B cell (primary cell): Measurements from ENCODE around the gene PSMA1. TPM values are rescaled to one million over a fixed set of nuclear protein-coding genes. Genes with fewer than 3 reads are reported as not detected.

Source experiments
- ATAC-seq: fragments of 200-7000 bp; cut with Tn5 transposase; one replicate; pipeline ENCODE4 v1.10.0; 2021; ENCODE audit warnings: low read depth, mild to moderate bottlenecking, moderate number of reproducible peaks, moderate library complexity
- CTCF ChIA-PET: fragments of 350-600 bp; sonication (Branson Sonifier 250); formaldehyde crosslinking; loops from one replicate; lab custom pipeline; 2021; ENCODE audit warnings: antibody characterized with exemption, inconsistent platforms; lab: Charles Lee
- POLR2A ChIA-PET: fragments of 350-600 bp; sonication (Branson Sonifier 250); formaldehyde crosslinking; loops from one replicate; lab custom pipeline; 2021; ENCODE audit warnings: antibody characterized with exemption; lab: Charles Lee
- DNase-seq: peaks from one replicate; pipeline ENCODE4 v3.0.0; 2013
- H2AFZ ChIP-seq: 2 replicates; pipeline ENCODE4 v1.6.1; 2012; ENCODE audit warnings: mild to moderate bottlenecking, low read depth, low read length; ENCODE audit not compliant: insufficient read depth, poor library complexity, severe bottlenecking
- H3K27ac ChIP-seq, 2 donors: 1 replicate in 1 of 2; 2 replicates in 1 of 2; pipeline ENCODE4 v1.5.1; 2012 to 2013; ENCODE audit warnings: low read length in 2 of 2, mild to moderate bottlenecking in 2 of 2, moderate library complexity in 1 of 2
- H3K27me3 ChIP-seq, 4 experiments: fragments of 200-600 bp in 1 of 4; sonication (generic) in 1 of 4; replicated peaks in 1 of 4; 1 replicate in 2 of 4; 2 replicates in 2 of 4; pipeline versions ENCODE4 v1.6.1 to v1.7.0; 2013 to 2016; ENCODE audit warnings: low read length in 3 of 4, mild to moderate bottlenecking in 2 of 4, mixed read lengths in 1 of 4, moderate library complexity in 1 of 4; ENCODE audit not compliant: insufficient read depth in 4 of 4, control insufficient read depth in 3 of 4; ENCODE audit errors: control extremely low read depth in 1 of 4
- H3K36me3 ChIP-seq, 2 experiments: replicated peaks in 1 of 2; 1 replicate in 1 of 2; 2 replicates in 1 of 2; pipeline versions ENCODE4 v1.6.1 to v1.7.1; 2013; ENCODE audit warnings: low read length in 1 of 2; ENCODE audit not compliant: insufficient read depth in 2 of 2, control insufficient read depth in 1 of 2; ENCODE audit errors: control extremely low read depth in 1 of 2, extremely low read depth in 1 of 2
- H3K4me1 ChIP-seq, 2 donors: fragments of 200-600 bp in 1 of 2; sonication (generic) in 1 of 2; 1 replicate in 1 of 2; 2 replicates in 1 of 2; pipeline versions ENCODE4 v1.5.1 to v1.6.1; 2013 to 2017; ENCODE audit warnings: low read length in 2 of 2; ENCODE audit not compliant: control insufficient read depth in 2 of 2, insufficient read depth in 2 of 2
- H3K4me2 ChIP-seq: replicated peaks from 2 replicates; pipeline ENCODE3; 2012; ENCODE audit warnings: mild to moderate bottlenecking, low read depth, low read length; ENCODE audit not compliant: poor library complexity, severe bottlenecking
- H3K4me3 ChIP-seq, 5 experiments: fragments of 200-600 bp in 1 of 5; sonication (generic) in 1 of 5; 1 replicate in 3 of 5; 2 replicates in 2 of 5; pipeline versions ENCODE4 v1.5.1 to v1.7.0; 2011 to 2016; ENCODE audit warnings: low read length in 4 of 5, mild to moderate bottlenecking in 4 of 5, low read depth in 2 of 5, control low read depth in 1 of 5, moderate library complexity in 1 of 5; ENCODE audit not compliant: insufficient read depth in 1 of 5; ENCODE audit errors: control extremely low read depth in 1 of 5, extremely low read depth in 1 of 5
- H3K79me2 ChIP-seq: fragments of 200-600 bp; sonication (generic); one replicate; pipeline ENCODE4 v1.6.0; 2016; ENCODE audit warnings: low read length; ENCODE audit not compliant: control insufficient read depth, insufficient read depth
- H3K9ac ChIP-seq: fragments of 200-600 bp; sonication (generic); 2 replicates; pipeline ENCODE4 v1.6.1; 2017; ENCODE audit warnings: mild to moderate bottlenecking, low read length, moderate library complexity
- H3K9me3 ChIP-seq, 3 donors: one replicate each; pipeline versions ENCODE4 v1.6.1 to v1.7.1; 2013; ENCODE audit warnings: low read length in 2 of 3; ENCODE audit not compliant: control insufficient read depth in 2 of 3, insufficient read depth in 1 of 3; ENCODE audit errors: control extremely low read depth in 1 of 3
- H4K20me1 ChIP-seq: 2 replicates; pipeline ENCODE4 v1.6.0; 2012; ENCODE audit warnings: mild to moderate bottlenecking, low read length; ENCODE audit not compliant: insufficient read depth, control insufficient read depth, poor library complexity, severe bottlenecking
- H3K27ac Mint-ChIP-seq: one replicate; pipeline ENCODE4 v1.8.0; 2021; ENCODE audit warnings: mixed read lengths
- H3K27me3 Mint-ChIP-seq: one replicate; pipeline ENCODE4 v1.8.0; 2021; ENCODE audit warnings: mixed read lengths
- H3K4me1 Mint-ChIP-seq: one replicate; pipeline ENCODE4 v1.8.0; 2021; ENCODE audit warnings: mixed read lengths
- H3K4me3 Mint-ChIP-seq: one replicate; pipeline ENCODE4 v1.8.0; 2021; ENCODE audit warnings: mixed read lengths
- H3K9me3 Mint-ChIP-seq: one replicate; pipeline ENCODE4 v1.8.0; 2022; ENCODE audit warnings: mixed read lengths; ENCODE audit not compliant: insufficient read depth
- CTCF ChIP-seq: fragments of 200-600 bp; IDR thresholded peaks from one replicate; pipeline ENCODE4 v1.8.0; 2022; ENCODE audit warnings: antibody characterized with exemption, mild to moderate bottlenecking
- EZH2 ChIP-seq: IDR thresholded peaks from 2 replicates; pipeline ENCODE4 v1.6.1; 2012; ENCODE audit warnings: borderline replicate concordance, low read depth, mild to moderate bottlenecking, moderate library complexity, low read length; ENCODE audit not compliant: insufficient read depth, poor library complexity, severe bottlenecking
- WGBS: methylation state at CpG from one replicate; pipeline ENCODE4 v1.1.5; 2013; ENCODE audit warnings: missing lambda C conversion rate; ENCODE audit not compliant: insufficient coverage; 5-methylcytosine and 5-hydroxymethylcytosine counted together
- intact Hi-C: fragments of 100-400 bp; cut with micrococcal nuclease; formaldehyde crosslinking; loops from one replicate; pipeline ENCODE4 v1.10.0; 2022
- polyA plus RNA-seq: library from polyadenylated mRNA; depleted of rRNA; stranded (reverse); fragments of >200 nt; gene quantifications from 2 replicates; pipeline ENCODE4 v1.2.3, GENCODE V29; 2012
- total RNA-seq, 2 donors: library from RNA; stranded (reverse); fragments of 120-200 nt in 1 of 2; gene quantifications; 1 replicate in 1 of 2; 2 replicates in 1 of 2; pipeline versions ENCODE4 v1.2.3 to v1.2.4, GENCODE V29; 2013 to 2022

Gene PSMA1
- total and polyA plus RNA-seq, 2 donors (not counting 1 experiment from before 2014, with no cell fraction given), result 91.4 to 123 TPM

GRCh38 chr11:14471127-14471526 is 49.1 kb downstream of the PSMA1 start:
- intact Hi-C loops, result no loop called here
- no peaks in the 10 kb centered on the region for H3K27me3 ChIP-seq
- no peak overlapping the region for H2AFZ ChIP-seq
- H3K9me3 ChIP-seq, result no peaks in the 10 kb centered on the region
- peaks cover 31 to 92% of the 10 kb centered on the region in 2 experiments for H3K36me3 ChIP-seq
- ChIA-PET POLR2A (no interaction called here), CTCF (interaction anchor here (1.6 to 2.1 kb wide), 2 partner anchors 15 to 171 kb away, joined by 3 to 10 read pairs; no protein-coding TSS in a partner anchor)
- H3K4me2 ChIP-seq, result no peak overlapping the region
- DNase-seq (no peak), ATAC-seq (no peak)
- H3K4me1 ChIP-seq, result no peaks in the 10 kb centered on the region
- H3K27ac ChIP-seq, result no peak overlapping the region
- H3K9ac ChIP-seq, result no peak overlapping the region
- Mint-ChIP-seq H3K27me3 (no peaks in the 10 kb centered on the region), H3K4me3 (no peak overlapping the region), H3K27ac (no peak overlapping the region), H3K9me3 (no peaks in the 10 kb centered on the region), H3K4me1 (peaks cover 2% of the 10 kb centered on the region)
- no CpG with 5 or more reads among the region's 1 CpG for WGBS
- TF ChIP-seq CTCF (no peak), EZH2 (no peak)
- H4K20me1 ChIP-seq, result no peaks in the 10 kb centered on the region
- H3K79me2 ChIP-seq, result no peaks in the 10 kb centered on the region
- H3K4me3 ChIP-seq, result no peak overlapping the region

DNA sequence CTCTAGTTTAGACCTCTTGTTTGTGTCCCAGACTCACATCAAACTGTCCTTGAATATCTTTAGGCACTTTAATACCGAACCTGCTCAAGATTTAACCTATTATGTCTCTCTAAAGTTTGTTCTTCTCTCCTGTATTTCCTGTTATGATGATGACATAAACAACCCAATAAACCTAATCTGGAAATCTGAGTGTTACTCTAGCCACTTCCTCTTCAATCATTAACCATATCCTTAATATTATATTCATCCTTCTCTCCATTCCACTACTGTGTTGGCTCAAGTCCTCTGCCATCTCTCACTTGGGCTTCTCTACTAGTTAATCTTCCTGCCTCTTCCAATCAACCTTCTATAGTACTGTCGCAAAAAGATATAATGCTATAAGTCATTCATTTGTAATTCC is 56.6 kb downstream of the PSMA1 start:
- POLR2A ChIA-PET, result no interaction called here
- no peaks in the 10 kb centered on the region for H4K20me1 ChIP-seq
- no peak overlapping the region for H3K27ac Mint-ChIP-seq
- peaks cover 20 to 95% of the 10 kb centered on the region in 2 experiments for H3K36me3 ChIP-seq
- no peaks in the 10 kb centered on the region for H3K9me3 Mint-ChIP-seq
- H3K27me3 Mint-ChIP-seq, result no peaks in the 10 kb centered on the region
- no peaks in the 10 kb centered on the region for H3K27me3 ChIP-seq
- TF ChIP-seq CTCF, result no peak
- no peak overlapping the region for H3K9ac ChIP-seq
- H3K27ac ChIP-seq, result no peak overlapping the region
- no peak overlapping the region for H3K4me3 ChIP-seq
- no peak for DNase-seq
- H3K9me3 ChIP-seq, result no peaks in the 10 kb centered on the region
- H3K4me2 ChIP-seq, result no peak overlapping the region
- no peak for ATAC-seq
- peaks cover 2% of the 10 kb centered on the region for H3K4me1 Mint-ChIP-seq
- CTCF ChIA-PET, result interaction anchor here (1.1 to 2.9 kb wide), 4 partner anchors 9 to 163 kb away, joined by 3 to 23 read pairs (median 6); no protein-coding TSS in a partner anchor
- no peak overlapping the region for H3K4me3 Mint-ChIP-seq
- 100% methylated on average over 1 of the region's 2 CpGs for WGBS
- no peaks in the 10 kb centered on the region for H3K4me1 ChIP-seq
- intact Hi-C loops, result no loop called here
- no peak overlapping the region for H2AFZ ChIP-seq
- H3K79me2 ChIP-seq, result no peaks in the 10 kb centered on the region
